HCT116 (cell line): ENCODE data around the gene EIF2AK2. TPM values are rescaled to one million over a fixed set of nuclear protein-coding genes. Genes with fewer than 3 reads are reported as not detected.

Source experiments
- ATAC-seq: fragments of 200-7000 bp; cut with Tn5 transposase; 2 replicates; pipeline ENCODE4 v1.9.1; 2020; ENCODE audit warnings: mild to moderate bottlenecking, moderate library complexity
- BruUV-seq: library from RNA; stranded (reverse); fragments of 400-500 nt; replicated peaks from 2 replicates; lab custom pipeline; 2021; lab: Mats Ljungman, UMichigan
- CTCF ChIA-PET: fragments of 300-600 bp; sonication (Branson Sonifier 250); formaldehyde crosslinking; loops from one replicate; lab custom pipeline; 2021; ENCODE audit warnings: antibody characterized with exemption; lab: Charles Lee
- POLR2A ChIA-PET: fragments of 300-600, 350-600 bp; sonication (Branson Sonifier 250); formaldehyde crosslinking; loops from one replicate; lab custom pipeline; 2021; ENCODE audit warnings: antibody characterized with exemption; lab: Charles Lee
- RAD21 ChIA-PET, 2 experiments: fragments of 300-600 bp; sonication (Branson Sonifier 250); formaldehyde crosslinking; loops; one replicate each; lab custom pipeline; 2023; ENCODE audit warnings: low total read pairs in 2 of 2; ENCODE audit not compliant: uncharacterized antibody in 2 of 2, unreplicated experiment in 2 of 2, low non-redundant PET in 1 of 2; lab: Charles Lee
- DNase-seq: peaks from one replicate; pipeline ENCODE4 v3.0.0-alpha.2; 2010; ENCODE audit warnings: low read depth, low spot score
- H2AFZ ChIP-seq: fragments of 200-600 bp; shearing (Covaris generic), sonication (generic); 2 replicates; pipeline ENCODE4 v1.6.1; 2017; ENCODE audit warnings: low read depth, mixed run types, mixed read lengths, antibody characterized with exemption, low read length; ENCODE audit not compliant: poor library complexity, severe bottlenecking
- H3K27ac ChIP-seq: 2 replicates; pipeline ENCODE4 v1.5.1; 2012; ENCODE audit warnings: low read depth, low read length
- H3K27me3 ChIP-seq: fragments of 200-600 bp; sonication (generic); 2 replicates; pipeline ENCODE4 v1.6.1; 2016; ENCODE audit warnings: mixed run types, low read length, mixed read lengths; ENCODE audit not compliant: insufficient read depth
- H3K36me3 ChIP-seq, 2 experiments: fragments of 200-500 bp in 1 of 2; fragments of 200-600 bp in 1 of 2; sonication (Bioruptor generic) in 1 of 2; sonication (generic) in 1 of 2; 2 replicates each; pipeline versions ENCODE4 v1.5.1 to v1.6.1; 2014 to 2016; ENCODE audit warnings: low read length in 2 of 2, inconsistent platforms in 1 of 2, mixed read lengths in 1 of 2, mixed run types in 1 of 2; ENCODE audit not compliant: insufficient read depth in 2 of 2, control insufficient read depth in 1 of 2
- H3K4me1 ChIP-seq, 2 experiments: fragments of 200-600 bp in 1 of 2; sonication (generic) in 1 of 2; 2 replicates each; pipeline versions ENCODE4 v1.5.1 to v1.6.1; 2012 to 2017; ENCODE audit warnings: low read length in 2 of 2, inconsistent platforms in 1 of 2, mild to moderate bottlenecking in 1 of 2, mixed read lengths in 1 of 2, mixed run types in 1 of 2, moderate library complexity in 1 of 2; ENCODE audit not compliant: insufficient read depth in 2 of 2, control insufficient read depth in 1 of 2
- H3K4me2 ChIP-seq: fragments of 200-600 bp; sonication (generic); 2 replicates; pipeline ENCODE4 v1.6.1; 2017; ENCODE audit warnings: mixed run types, low read length, mixed read lengths
- H3K4me3 ChIP-seq, 2 experiments: fragments of 200-600 bp in 1 of 2; sonication (generic) in 1 of 2; replicated peaks in 1 of 2; 2 replicates each; pipeline ENCODE4 v1.5.1; 2011 to 2016; ENCODE audit warnings: low read length in 2 of 2, control low read depth in 1 of 2, low read depth in 1 of 2, mild to moderate bottlenecking in 1 of 2, mixed read lengths in 1 of 2, mixed run types in 1 of 2
- H3K79me2 ChIP-seq: fragments of 200-600 bp; sonication (generic); 2 replicates; pipeline ENCODE4 v1.6.1; 2017; ENCODE audit warnings: mild to moderate bottlenecking, mixed run types, low read length, moderate library complexity, mixed read lengths; ENCODE audit not compliant: insufficient read depth
- H3K9ac ChIP-seq: fragments of 200-600 bp; sonication (generic); 2 replicates; pipeline ENCODE4 v1.6.1; 2016; ENCODE audit warnings: low read length, mixed read lengths
- H3K9me2 ChIP-seq: fragments of 200-600 bp; sonication (generic), shearing (Covaris generic); 2 replicates; pipeline ENCODE4 v1.6.1; 2017; ENCODE audit warnings: mixed run types, mild to moderate bottlenecking, moderate library complexity; ENCODE audit not compliant: insufficient read depth
- H3K9me3 ChIP-seq, 2 experiments: fragments of 200-500 bp in 1 of 2; fragments of 200-600 bp in 1 of 2; sonication (Bioruptor generic) in 1 of 2; sonication (generic) in 1 of 2; 2 replicates each; pipeline ENCODE4 v1.6.1; 2014 to 2017; ENCODE audit warnings: low read length in 2 of 2, mixed read lengths in 2 of 2, inconsistent platforms in 1 of 2, low read depth in 1 of 2, mild to moderate bottlenecking in 1 of 2, mixed run types in 1 of 2, moderate library complexity in 1 of 2; ENCODE audit not compliant: control insufficient read depth in 1 of 2, insufficient read depth in 1 of 2
- H4K20me1 ChIP-seq: fragments of 200-600 bp; sonication (generic), shearing (Covaris generic); 2 replicates; pipeline ENCODE4 v1.6.1; 2017; ENCODE audit warnings: mixed run types, mild to moderate bottlenecking, moderate library complexity; ENCODE audit not compliant: insufficient read depth
- CBX3 ChIP-seq: IDR thresholded peaks from 2 replicates; pipeline ENCODE4 v1.6.1; 2012; ENCODE audit warnings: low read depth
- EGR1 ChIP-seq: IDR thresholded peaks from 2 replicates; pipeline ENCODE4 v1.6.1; 2012; ENCODE audit warnings: low read depth
- EZH2 ChIP-seq: fragments of 200-600 bp; sonication (generic); IDR thresholded peaks from 2 replicates; pipeline ENCODE4 v1.6.1; 2017; ENCODE audit warnings: antibody characterized with exemption, mixed run types
- EZH2phosphoT487 ChIP-seq: fragments of 200-600 bp; IDR thresholded peaks from 2 replicates; pipeline ENCODE4 v1.6.1; 2018; ENCODE audit warnings: antibody characterized with exemption, borderline replicate concordance
- FOSL1 ChIP-seq: IDR thresholded peaks from 2 replicates; pipeline ENCODE4 v1.6.1; 2012; ENCODE audit warnings: low read depth
- JUND ChIP-seq: IDR thresholded peaks from 2 replicates; pipeline ENCODE4 v1.6.1; 2012
- POLR2A ChIP-seq: IDR thresholded peaks from 2 replicates; pipeline ENCODE4 v1.7.0; 2011; ENCODE audit warnings: borderline replicate concordance; ENCODE audit not compliant: insufficient read depth, insufficient read length; ENCODE audit errors: extremely low read depth
- RAD21 ChIP-seq: IDR thresholded peaks from 2 replicates; pipeline ENCODE4 v1.6.1; 2012; ENCODE audit warnings: low read depth, mild to moderate bottlenecking
- SP1 ChIP-seq: IDR thresholded peaks from 2 replicates; pipeline ENCODE4 v1.6.1; 2012; ENCODE audit warnings: low read depth
- SRF ChIP-seq: IDR thresholded peaks from 2 replicates; pipeline ENCODE4 v1.6.1; 2012; ENCODE audit warnings: low read depth
- TCF7L2 ChIP-seq: IDR thresholded peaks from 2 replicates; pipeline ENCODE4 v1.7.0; 2011; ENCODE audit warnings: borderline replicate concordance, inconsistent platforms; ENCODE audit not compliant: insufficient read depth, insufficient read length; ENCODE audit errors: extremely low read depth
- YY1 ChIP-seq: IDR thresholded peaks from 2 replicates; pipeline ENCODE4 v1.6.1; 2011; ENCODE audit warnings: low read length, low read depth, moderate library complexity, mild to moderate bottlenecking; ENCODE audit not compliant: insufficient replicate concordance; ENCODE audit errors: extremely low read depth
- ZFX ChIP-seq: fragments of 450-650 bp; IDR thresholded peaks from 2 replicates; pipeline ENCODE4 v1.6.1; 2017
- ZNF274 ChIP-seq: fragments of 200-500 bp; sonication (Bioruptor generic); IDR thresholded peaks from 2 replicates; pipeline ENCODE4 v1.6.1; 2014; ENCODE audit warnings: mild to moderate bottlenecking, low read depth, low read length, inconsistent platforms
- intact Hi-C: fragments of 100-400 bp; cut with micrococcal nuclease; formaldehyde crosslinking; loops from 2 replicates; pipeline ENCODE4 v1.10.0; 2022
- total RNA-seq: library from RNA; stranded (reverse); gene quantifications from one replicate; pipeline ENCODE4 v1.2.1, GENCODE V29; 2021; ENCODE audit not compliant: unreplicated experiment
- TF ChIP-seq, protein P1 (sequence below): IDR thresholded peaks from 2 replicates; pipeline ENCODE4 v1.6.1; 2012
- TF ChIP-seq, protein P2 (sequence below): IDR thresholded peaks from 2 replicates; pipeline ENCODE4 v1.6.1; 2012; ENCODE audit warnings: low read depth
- TF ChIP-seq, protein P3 (sequence below): IDR thresholded peaks from 2 replicates; pipeline ENCODE4 v1.6.1; 2011; ENCODE audit warnings: mild to moderate bottlenecking, low read length, moderate library complexity; ENCODE audit not compliant: insufficient replicate concordance; ENCODE audit errors: extremely low read depth

The EIF2AK2 gene
- total RNA-seq, 1 experiment from 2014 or later: 40.7 TPM

DNA sequence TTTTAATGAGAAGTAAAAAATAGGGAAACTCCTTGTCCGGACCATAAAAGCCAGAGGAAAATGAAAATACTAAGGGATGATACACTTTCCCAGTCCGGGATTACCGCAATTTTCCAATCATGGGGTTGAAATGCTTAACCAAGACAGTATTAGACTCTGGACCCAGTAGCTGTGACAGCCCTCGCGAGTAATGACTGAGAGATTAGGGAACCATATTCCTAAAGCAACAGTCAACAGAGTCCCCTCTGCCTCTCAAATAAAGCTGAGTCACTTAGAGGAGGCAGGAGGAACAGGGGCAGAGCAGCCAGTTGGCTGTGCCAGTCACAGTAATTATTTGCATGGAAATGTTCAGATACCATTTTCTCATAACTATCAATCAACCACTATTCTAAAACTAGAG, 37.6 kb downstream of the EIF2AK2 start:
- no peaks in the 10 kb centered on the region for H3K79me2 ChIP-seq
- H3K4me1 ChIP-seq: no peaks in the 10 kb centered on the region
- no peak overlapping the region for H3K4me3 ChIP-seq
- H3K9me2 ChIP-seq: no peaks in the 10 kb centered on the region
- DNase-seq (no peak), ATAC-seq (no peak)
- no peak overlapping the region for H3K4me2 ChIP-seq
- ChIA-PET POLR2A (no interaction called here), CTCF (no interaction called here), RAD21 (no interaction called here)
- TF ChIP-seq SRF: no peak
- no peak for TF ChIP-seq EZH2
- no peak for TF ChIP-seq EGR1
- TF ChIP-seq RAD21: no peak
- no peak for TF ChIP-seq POLR2A
- TF ChIP-seq, protein P1, sequence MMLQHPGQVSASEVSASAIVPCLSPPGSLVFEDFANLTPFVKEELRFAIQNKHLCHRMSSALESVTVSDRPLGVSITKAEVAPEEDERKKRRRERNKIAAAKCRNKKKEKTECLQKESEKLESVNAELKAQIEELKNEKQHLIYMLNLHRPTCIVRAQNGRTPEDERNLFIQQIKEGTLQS: no peak
- no peak for TF ChIP-seq YY1
- TF ChIP-seq TCF7L2: no peak
- TF ChIP-seq, protein P2, sequence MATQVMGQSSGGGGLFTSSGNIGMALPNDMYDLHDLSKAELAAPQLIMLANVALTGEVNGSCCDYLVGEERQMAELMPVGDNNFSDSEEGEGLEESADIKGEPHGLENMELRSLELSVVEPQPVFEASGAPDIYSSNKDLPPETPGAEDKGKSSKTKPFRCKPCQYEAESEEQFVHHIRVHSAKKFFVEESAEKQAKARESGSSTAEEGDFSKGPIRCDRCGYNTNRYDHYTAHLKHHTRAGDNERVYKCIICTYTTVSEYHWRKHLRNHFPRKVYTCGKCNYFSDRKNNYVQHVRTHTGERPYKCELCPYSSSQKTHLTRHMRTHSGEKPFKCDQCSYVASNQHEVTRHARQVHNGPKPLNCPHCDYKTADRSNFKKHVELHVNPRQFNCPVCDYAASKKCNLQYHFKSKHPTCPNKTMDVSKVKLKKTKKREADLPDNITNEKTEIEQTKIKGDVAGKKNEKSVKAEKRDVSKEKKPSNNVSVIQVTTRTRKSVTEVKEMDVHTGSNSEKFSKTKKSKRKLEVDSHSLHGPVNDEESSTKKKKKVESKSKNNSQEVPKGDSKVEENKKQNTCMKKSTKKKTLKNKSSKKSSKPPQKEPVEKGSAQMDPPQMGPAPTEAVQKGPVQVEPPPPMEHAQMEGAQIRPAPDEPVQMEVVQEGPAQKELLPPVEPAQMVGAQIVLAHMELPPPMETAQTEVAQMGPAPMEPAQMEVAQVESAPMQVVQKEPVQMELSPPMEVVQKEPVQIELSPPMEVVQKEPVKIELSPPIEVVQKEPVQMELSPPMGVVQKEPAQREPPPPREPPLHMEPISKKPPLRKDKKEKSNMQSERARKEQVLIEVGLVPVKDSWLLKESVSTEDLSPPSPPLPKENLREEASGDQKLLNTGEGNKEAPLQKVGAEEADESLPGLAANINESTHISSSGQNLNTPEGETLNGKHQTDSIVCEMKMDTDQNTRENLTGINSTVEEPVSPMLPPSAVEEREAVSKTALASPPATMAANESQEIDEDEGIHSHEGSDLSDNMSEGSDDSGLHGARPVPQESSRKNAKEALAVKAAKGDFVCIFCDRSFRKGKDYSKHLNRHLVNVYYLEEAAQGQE: no peak
- no peak for TF ChIP-seq ZFX
- TF ChIP-seq CBX3: no peak
- no peak for TF ChIP-seq SP1
- TF ChIP-seq JUND: no peak
- TF ChIP-seq ZNF274: no peak
- TF ChIP-seq FOSL1: no peak
- TF ChIP-seq, protein P3, sequence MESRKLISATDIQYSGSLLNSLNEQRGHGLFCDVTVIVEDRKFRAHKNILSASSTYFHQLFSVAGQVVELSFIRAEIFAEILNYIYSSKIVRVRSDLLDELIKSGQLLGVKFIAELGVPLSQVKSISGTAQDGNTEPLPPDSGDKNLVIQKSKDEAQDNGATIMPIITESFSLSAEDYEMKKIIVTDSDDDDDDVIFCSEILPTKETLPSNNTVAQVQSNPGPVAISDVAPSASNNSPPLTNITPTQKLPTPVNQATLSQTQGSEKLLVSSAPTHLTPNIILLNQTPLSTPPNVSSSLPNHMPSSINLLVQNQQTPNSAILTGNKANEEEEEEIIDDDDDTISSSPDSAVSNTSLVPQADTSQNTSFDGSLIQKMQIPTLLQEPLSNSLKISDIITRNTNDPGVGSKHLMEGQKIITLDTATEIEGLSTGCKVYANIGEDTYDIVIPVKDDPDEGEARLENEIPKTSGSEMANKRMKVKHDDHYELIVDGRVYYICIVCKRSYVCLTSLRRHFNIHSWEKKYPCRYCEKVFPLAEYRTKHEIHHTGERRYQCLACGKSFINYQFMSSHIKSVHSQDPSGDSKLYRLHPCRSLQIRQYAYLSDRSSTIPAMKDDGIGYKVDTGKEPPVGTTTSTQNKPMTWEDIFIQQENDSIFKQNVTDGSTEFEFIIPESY: no peak
- TF ChIP-seq EZH2phosphoT487: no peak
- peaks cover 8 to 15% of the 10 kb centered on the region in 2 experiments; a peak in 3 of 4 replicates for H3K36me3 ChIP-seq
- no peaks in the 10 kb centered on the region for H3K9me3 ChIP-seq
- H4K20me1 ChIP-seq: no peaks in the 10 kb centered on the region
- no peaks in the 10 kb centered on the region for H3K27me3 ChIP-seq
- no TSS peak for BruUV-seq
- no peak overlapping the region for H3K9ac ChIP-seq
- H3K27ac ChIP-seq: no peak overlapping the region
- intact Hi-C loops: no loop called here
- no peak overlapping the region for H2AFZ ChIP-seq
